Measurements from ENCODE around the gene FASTKD2.

FASTKD2 gene

DNA sequence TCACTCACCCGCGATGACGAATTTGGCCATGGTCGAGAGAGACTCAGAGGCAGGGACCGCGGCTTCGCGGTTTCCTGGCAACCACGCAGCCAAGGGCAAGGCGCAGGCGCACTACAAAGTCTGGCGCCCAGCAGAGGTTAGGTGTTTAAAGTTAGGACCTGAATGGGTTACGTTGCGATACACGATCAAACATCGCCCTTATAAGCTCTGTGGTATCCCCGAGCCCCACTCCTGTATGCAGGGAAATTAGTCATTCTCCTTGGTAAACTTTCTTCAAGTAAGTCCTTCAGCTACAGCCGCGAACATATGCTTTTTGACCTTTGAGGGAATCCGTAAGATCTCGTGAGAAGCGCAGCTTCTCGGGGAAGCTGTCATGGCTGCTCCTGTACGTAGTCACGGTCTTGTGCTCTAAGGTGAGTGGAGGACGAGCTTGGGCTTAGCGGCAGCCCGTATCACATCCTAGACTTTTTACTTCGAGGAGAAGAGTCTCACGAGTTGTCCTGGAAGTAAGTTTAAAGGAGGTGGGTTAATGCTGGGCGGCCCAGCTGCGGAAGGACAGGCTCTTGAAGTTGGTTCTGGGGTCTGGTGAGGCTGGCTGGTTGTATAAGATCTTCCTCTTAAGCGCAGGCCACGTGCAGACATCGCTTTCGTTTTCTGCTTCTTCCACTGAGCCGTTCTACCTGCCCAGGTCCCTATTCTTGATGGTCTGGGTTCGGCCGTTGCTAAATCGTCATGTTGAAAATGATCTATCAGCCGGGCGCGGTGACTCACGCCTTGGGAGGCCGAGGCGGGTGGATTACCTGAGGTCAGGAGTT lies at the start of gene FASTKD2, which contains the start of gene MDH1B:
FASTKD2 (plus strand) TSS at position 365 of the 815 bp plus-strand sequence. CDS start 1,088 bp downstream, outside the sequence.
MDH1B (minus strand) TSS at position 87 of the 815 bp plus-strand sequence; CDS start at position 30, 57 bp downstream.
- DNase-seq: peak; percentile 80 to 93

DNA sequence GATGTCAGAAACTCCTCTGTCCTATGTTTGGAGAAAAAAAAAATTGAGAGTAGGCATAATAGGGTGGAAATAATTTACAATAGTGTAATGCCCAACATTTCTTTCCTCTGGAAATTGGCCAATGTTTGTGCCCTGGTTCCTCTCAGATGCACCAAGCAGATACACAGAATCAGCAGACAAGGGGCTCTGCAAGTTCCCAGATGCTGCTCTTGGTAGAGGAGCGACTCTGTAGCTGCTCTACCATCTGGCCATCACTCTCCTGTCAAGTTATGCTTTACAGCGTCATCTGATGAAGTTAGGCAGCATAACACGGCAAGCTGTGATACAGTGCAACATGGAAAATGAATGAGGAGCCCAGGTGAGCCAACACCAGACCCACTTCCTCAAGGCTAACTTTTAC lies 48.8 kb upstream of the FASTKD2 start:
- DNase-seq: no peak

DNA sequence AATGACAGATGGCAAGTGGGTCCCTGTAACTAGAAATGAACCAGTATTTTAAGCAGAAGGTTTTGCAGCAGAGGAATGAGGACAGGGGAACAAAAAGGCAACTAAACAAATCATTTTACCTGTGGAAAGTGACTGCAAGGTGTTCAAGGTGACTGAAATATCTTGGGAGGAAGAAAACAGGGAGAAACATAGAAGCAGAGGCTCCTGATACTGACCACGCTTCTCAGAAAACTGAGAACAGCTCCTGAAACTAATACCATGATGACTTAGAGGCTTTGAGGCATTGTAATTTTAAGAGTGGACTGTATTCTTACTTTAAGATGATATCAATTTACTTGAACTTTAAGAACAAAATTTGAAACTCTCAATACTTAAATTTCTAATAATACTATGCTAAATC lies 47.1 kb upstream of the FASTKD2 start, which contains the start of gene DYTN:
DYTN (minus strand) TSS at position 101 of the 400 bp plus-strand sequence. CDS start 117 bp downstream, outside the sequence.
- no peak for DNase-seq

DNA sequence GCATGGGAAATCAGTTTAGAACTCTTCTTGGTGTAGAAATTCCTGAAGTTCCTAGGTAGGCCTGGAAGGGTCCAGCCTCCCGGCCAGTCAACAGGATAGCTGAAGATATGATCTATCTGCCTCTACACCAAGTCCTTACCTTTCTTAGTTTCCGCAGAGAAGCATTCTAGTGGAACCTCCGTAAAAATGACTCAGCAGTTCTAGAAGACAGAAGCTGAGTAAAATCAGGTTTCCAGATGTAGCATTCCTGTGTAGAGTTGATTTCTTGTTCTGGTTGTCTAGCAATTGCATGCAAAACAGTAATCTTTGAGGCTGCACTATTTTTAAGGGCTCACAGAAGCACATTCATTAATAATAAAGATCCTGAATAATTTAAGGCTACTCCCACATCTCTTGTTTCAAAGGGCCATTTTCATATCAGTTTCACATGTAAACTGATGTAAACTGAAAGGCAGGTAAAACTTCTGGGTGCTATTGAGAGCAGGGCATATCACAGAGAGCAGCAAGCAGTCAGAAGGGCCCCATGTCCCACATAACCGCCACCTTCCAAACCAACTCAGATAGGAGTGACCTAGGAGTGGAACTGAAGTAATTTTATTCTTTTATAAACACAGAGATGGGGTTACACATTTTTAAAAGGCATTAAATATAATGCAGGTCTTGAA lies 44.0 kb upstream of the FASTKD2 start:
- no peak for DNase-seq

DNA sequence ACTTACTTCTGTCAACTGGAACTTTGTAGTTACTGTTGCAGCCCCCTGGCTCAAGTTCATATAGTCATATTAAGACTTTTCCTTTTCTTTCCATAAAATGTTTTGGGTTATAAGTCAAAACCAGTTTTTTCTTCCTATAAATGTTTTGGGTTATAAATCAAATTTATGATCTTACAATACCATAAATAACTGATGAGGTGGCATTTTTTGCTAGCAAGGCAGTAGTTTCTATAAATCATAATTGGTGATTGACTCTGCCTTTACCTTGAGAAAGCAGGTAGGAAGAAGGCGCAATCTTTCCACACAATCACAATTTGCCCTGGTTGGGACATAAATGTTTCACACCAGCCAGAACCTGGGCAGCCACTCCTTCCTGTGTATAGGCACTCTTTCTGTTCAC lies 42.1 kb upstream of the FASTKD2 start:
- no peak for DNase-seq

DNA sequence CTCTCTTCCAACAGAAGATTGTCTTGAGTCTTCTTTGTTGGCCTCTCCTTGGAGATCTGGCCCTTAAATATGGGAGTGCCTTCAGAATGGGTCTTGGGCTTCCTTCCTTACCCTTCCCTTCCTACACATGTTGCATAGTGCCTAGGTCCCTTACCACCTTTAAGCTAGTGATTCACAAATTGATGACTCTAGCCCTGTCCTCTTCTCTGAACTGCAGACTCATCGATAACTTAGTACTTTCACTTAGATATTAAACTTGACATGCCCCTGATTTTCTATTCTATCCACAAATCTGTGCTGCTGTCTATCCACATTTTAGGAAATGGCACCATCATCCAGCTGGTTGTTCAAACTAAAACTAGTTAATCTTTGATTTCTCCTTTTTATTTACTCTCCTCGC lies 38.1 kb upstream of the FASTKD2 start:
- DNase-seq: no peak

DNA sequence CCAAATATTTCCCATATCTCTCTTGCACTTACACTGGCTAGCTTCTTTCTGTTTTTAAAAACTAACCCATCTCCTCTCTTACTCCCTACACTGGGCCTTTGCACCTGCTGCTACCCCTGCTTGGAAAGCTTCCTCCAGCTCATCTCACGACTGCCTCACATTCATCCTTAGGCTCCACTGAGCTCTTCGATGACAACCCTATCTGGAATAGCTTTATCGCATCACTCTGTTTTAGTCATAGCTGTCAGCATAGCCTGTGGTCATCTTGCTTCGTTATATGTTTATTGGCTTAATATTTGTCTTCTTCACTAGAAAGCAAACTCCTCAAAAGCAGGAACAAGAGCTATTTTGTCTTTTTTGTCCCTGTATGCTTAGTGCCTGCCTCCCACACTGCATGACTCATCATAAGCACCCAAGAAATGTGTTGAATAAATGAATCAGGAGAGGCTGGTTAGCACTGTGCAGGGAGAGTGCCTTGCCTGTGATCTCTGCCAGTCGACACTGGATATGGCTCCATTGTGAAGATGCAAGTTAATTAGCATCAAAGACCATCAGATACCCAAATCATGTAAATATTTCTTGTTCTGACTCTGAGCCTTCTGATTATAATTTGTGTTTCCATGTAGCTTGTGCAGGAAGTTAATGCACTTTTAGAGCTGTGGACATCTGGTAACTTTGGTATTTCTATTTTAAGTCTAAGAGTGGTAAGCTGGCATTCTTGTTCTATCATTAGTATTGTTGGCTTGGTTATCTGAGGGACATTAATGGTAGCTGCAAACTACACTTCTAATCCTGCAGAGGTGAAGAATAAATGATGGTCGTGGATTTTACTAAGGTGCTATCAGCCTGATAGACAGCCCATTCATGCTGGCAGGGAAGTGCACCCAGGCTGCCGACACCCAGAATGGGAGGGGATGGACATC lies 36.9 kb upstream of the FASTKD2 start:
- no peak for DNase-seq

DNA sequence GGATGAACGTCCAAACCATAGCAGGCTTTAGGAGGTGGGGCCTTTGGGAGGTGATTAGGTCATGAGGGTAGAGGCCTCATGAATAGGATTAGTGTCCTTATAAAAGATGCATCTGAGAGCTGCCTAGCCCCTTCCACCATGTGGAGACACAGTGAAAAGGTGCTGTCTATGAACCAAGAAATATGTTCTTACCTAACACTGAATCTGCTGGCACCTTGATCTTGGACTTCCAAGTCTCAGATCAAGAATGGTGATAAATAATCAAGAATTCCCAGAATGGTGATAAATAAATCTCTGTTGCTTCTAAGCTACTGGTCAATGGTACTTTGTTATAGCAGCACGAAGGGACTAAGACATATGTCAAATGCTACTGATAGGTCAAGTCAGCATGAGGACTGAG lies 32.1 kb upstream of the FASTKD2 start:
- DNase-seq: no peak

DNA sequence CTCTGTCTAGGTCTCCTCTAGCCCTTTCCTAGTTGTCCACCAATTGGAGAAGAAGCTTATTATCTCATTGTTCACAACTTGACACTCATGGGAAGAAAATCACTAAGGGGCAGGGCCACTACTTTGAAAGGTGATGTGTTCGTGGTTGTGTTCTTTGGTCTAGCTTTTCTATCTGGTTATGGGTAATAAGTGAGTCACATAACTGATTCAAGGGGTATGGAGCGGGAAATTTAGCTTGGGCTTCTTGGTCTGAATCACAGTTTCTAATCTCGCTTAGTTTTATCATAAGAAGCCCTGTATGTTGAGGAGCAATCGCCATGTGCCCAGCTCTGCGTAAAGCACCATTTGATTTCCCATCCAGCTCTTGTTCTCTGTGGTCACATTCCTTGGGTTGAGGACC lies 28.5 kb upstream of the FASTKD2 start:
- no peak for DNase-seq

DNA sequence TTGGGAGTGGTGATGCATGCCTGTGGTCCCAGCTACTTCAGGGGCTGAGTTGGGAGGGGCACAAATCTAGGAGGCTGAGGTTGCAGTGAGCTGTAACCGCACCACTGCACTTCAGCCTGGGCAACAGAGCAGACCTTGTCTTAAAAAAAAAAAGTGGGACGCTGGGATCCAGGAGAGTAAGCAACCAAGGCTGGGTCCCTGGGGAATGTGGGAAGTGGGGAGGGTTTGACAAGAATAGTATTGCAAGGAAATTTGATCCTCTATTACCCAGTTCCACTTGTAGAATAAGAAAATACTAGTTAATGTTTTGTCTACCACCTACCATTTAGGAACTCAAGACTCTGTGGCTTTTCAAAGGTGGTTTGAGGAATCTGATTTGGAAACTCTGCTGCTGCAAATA lies 26.1 kb upstream of the FASTKD2 start:
- no peak for DNase-seq

DNA sequence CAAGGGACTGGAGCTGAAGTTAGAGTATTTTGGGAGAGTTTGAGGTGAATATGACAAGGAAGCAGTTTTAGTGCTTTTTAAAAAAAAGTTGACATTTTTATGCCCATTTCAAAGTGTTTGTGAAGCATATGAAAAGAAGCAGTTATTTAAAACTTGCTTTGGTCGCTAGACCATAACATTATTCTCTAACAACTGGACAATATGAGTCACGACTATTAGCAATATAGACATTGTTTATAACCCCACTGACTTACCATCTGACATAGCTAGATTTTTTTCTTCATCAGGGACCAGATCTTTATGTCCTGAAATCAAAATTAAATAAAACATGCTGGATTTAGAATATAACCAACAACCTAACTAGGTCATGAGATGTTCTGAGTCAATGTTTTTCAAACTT lies 24.6 kb upstream of the FASTKD2 start:
- no peak for DNase-seq

DNA sequence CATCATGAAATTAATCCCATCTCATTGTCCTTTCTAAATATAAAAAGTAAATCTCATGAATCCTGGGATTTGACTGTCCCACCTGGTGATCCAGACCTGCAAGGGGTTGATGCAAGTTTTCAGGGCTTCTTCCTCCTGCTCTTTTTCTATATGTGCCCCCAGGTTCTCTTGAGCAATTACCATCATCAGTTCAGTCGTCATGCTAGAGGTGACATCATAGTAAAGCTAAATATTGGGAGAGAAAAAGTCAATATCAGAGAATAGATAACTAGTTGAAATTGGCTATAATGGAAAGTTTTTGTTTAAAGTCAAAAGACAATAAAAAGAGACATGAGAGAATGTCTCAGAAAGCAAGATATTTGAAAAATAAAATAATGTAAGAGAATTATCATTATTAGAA lies 8.6 kb upstream of the FASTKD2 start:
- DNase-seq: no peak

DNA sequence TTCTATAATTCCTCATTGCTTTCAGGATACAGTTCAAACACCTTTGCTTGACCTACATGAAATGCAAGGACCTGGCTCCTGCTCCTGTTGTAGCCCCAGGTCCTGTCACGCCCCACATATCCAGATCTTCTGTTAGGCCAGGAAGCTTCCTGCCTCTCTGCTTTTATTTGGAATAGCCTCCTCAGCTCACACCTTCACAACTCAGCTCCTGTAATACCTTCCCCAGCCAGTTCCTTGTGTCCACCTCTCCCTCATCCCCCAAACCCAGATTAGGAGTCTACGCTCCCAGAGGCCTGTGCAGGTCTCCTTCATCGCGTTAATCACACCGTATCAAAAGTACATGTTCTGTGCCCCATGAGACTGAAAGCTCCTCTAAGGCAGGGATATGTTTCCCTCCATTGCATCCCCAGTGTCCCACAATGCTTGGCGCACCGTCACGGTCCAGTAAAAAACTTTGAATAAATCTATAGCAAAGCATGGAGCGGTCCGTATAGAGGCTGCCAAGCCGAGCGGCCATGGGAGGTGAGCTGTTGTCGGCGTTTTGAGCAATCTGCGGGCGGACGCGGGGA lies 649 bp upstream of the FASTKD2 start:
- DNase-seq: no peak

DNA sequence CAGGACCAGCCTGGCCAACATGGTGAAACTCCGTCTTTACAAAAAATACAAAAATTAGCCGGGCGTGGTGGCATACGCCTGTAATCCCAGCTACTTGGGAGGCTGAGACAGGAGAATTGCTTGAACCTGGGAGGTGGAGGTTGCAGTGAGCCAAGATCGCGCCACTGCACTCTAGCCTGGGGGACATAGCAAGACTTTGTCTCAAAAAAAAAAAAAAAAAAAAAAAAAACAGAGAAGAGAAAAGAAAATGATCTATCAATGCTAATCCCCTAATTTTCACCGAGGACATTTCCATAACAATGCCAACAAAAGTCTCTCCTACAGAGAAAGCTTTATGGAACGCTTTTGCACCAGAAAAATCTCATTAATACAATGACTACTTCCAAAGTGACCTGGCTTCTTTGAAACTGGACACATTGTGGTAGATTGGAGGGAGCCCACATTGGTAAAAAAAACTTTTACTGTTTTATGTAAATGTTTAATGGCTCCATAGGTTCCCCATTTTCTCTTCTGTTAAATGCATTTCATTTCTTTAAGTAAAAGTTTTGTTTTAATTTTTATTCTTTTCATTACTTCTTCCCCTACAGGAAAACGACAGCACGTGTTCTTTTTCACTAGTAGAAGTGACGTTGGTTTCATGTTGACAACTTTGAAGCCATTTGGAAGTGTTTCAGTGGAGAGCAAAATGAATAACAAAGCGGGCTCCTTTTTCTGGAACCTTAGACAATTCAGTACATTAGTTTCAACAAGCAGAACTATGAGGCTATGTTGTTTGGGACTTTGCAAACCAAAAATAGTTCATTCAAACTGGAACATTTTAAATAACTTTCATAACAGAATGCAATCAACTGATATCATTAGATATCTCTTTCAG lies 888 bp downstream of the FASTKD2 start:
- DNase-seq: no peak

DNA sequence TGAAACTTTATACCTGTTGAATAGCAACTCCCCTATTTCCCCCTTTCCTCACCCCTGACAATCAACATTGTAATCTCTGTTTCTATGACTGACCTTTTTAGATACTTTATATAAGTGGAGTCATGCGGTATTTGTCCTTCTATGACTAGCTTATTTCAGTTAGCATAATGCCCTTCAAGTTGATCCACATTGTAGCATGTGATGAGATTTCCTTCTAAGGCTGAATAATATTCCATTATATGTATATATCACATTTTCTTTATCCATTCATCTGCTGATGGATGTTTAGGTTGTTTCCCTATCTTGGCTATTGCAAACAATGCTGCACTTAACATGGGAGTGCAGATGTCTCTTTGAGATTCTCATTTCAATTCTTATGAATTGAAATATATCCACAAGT lies 9.5 kb downstream of the FASTKD2 start:
- DNase-seq: no peak

DNA sequence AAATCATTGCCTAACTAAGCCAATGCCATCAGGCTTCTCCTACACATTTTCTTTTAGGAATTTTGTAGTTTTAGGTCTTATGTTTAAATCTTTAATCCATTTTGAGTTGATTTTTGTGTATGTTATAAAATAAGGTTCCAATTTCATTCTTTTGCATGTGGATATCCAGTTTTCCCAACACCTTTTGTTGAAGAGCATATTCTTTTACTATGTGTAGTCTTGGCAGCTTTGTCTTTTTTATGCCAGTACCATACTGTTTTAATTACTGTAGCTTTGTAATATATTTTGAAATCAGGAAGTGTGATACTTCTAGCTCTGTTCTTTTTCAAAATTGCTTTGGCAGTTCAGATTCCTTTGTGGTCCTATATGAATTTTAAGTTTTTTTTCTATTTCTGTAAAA lies 11.0 kb downstream of the FASTKD2 start:
- no peak for DNase-seq

DNA sequence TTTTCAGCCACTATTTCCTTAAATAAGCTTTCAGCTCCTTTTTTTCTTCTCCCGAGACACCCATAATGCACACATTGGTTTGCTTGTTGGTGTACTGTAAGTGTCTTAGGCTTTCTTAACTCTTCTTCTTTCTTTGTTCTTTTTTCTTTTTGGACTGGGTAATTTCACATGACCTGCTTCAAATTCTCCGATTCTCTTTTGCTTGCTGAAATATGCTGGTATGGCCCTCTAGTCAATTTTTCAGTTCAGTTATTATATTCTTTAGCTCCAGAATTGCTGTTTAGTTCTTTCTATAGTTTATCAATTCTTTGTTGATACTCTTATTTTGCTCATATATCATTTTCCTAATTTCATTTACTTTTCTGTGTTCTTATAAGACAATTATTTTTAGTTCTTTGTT lies 15.3 kb downstream of the FASTKD2 start:
- no peak for DNase-seq

DNA sequence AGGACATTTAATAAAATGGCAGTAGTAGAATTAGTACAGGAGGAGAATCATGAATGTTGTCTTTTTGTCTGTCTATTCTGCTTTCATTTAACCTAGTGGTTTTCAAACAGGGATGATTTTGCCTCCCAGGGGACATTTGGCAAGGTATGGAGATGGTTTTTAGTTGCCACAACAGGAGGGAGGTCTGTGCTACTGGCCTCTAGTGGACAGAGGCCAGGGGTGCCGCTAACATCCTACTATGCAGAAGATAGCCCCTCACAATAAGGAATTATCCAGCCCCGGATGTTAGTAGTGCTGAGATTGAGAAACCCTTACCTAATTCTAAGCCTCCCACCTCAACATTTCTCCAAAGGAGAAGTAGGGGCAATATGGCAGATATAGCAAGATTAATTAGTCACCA lies 18.3 kb downstream of the FASTKD2 start:
- DNase-seq: no peak

DNA sequence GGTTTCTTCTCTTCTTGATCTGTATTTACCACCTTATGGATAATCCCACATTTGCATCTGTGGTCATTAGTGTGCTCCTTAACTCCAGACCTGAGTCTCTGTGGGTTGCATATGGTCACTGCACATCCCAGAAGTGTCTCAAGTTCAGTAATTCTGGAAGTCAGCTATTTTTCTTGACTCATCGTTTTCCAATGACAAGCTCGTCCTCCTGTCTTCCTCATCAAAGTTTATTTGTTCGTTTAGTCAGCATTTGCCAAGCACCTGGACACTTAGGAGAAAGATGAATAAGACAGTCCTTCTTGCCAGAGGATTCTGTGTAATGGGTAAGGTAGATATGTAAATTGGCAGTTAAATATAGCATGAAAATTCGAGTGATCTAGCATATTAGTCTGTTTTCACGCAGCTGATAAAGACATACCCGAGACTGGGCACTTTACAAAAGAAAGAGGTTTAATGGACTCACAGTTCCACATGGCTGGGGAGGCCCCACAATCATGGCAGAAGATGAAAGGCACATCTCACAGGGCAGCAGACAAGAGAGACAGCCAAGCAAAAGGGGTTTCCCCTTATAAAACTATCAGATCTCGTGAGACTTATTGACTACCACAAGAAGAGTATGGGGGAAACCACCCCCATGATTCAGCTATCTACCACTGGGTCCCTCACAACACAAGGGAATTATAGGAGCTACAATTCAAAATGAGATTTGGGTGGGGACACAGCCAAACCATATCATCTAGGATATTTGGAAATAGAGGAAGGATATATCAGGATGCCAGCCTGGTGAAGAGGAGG lies 19.4 kb downstream of the FASTKD2 start:
- no peak for DNase-seq

DNA sequence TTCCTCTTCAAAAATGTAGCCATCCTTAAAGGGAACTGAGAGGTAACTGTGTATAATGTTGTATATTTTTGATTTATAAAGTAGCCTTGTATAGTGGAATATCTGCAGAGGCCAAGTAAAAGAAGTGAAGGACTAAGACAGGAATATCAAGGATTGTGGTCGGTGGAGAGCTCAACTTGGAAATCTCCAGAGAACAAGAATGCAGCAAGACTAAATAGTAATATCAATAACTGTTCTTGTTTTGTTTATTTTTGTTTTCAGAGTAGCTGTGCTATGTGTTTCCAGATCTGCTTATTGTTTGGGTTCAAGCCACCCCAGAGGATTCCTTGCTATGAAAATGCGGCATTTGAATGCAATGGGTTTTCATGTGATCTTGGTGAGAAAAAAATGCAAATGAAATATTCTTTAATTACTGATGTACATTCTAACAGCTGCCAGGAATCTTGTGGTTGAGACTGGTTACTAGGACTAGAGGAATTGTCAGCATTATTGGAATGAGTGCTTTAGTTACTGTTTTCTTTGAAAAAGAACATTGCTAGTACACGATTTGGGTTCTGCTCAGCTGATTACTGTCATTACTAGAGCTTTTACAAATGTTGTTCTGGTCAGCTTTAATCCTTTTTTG lies 25.0 kb downstream of the FASTKD2 start:
- DNase-seq: no peak
